GM12801 (cell line): ENCODE measurements around the gene CYP2C18.

Experiments
- CTCF ChIP-seq: IDR thresholded peaks from one replicate; pipeline ENCODE4 v1.5.1; 2011; ENCODE audit warnings: control low read depth; ENCODE audit not compliant: insufficient read length; ENCODE audit errors: extremely low read depth

CYP2C18 gene

GRCh38 chr10:94683214-94684054 lies at the start of gene CYP2C18:
CYP2C18 (plus strand) TSS chr10:94683729; CDS start chr10:94683820, 91 bp downstream.
- TF ChIP-seq CTCF: no peak

GRCh38 chr10:94639902-94640301 lies 43.6 kb upstream of the CYP2C18 start:
- TF ChIP-seq CTCF: no peak

GRCh38 chr10:94640562-94640961 lies 43.0 kb upstream of the CYP2C18 start:
- no peak for TF ChIP-seq CTCF

- no peak for TF ChIP-seq CTCF
These were observed 42.0 kb upstream of the CYP2C18 start for GRCh38 chr10:94641480-94641879.

GRCh38 chr10:94644352-94644751 lies 39.2 kb upstream of the CYP2C18 start:
- TF ChIP-seq CTCF: no peak

GRCh38 chr10:94645285-94645684 lies 38.2 kb upstream of the CYP2C18 start:
- TF ChIP-seq CTCF: no peak

- no peak for TF ChIP-seq CTCF
These were observed 17.0 kb upstream of the CYP2C18 start for GRCh38 chr10:94666391-94667102.
